ENCODE measurements around the gene LACTBL1.

LACTBL1 gene

GRCh38 chr1:22967833-22968232 is 4.8 kb downstream of the LACTBL1 start:
- H3K9me3 Mint-ChIP-seq = peaks cover 11% of the 10 kb centered on the region
- peaks cover 30% of the 10 kb centered on the region for H3K4me1 Mint-ChIP-seq
- no peak overlapping the region for H3K4me3 Mint-ChIP-seq
- H3K27ac Mint-ChIP-seq = no peak overlapping the region
- H3K36me3 Mint-ChIP-seq (ENCODE audit: low read depth) = no peaks in the 10 kb centered on the region
- TF ChIP-seq CTCF (IDR thresholded peaks at IDR 0.05; ENCODE audit: unreplicated experiment in 3 of 3) = no peak
- H3K27me3 Mint-ChIP-seq (ENCODE audit: low read depth) = peaks cover 26% of the 10 kb centered on the region

GRCh38 chr1:22966309-22966708 is 6.4 kb downstream of the LACTBL1 start:
- no peak for TF ChIP-seq CTCF (IDR thresholded peaks at IDR 0.05; ENCODE audit: unreplicated experiment in 3 of 3)
- H3K27me3 Mint-ChIP-seq (ENCODE audit: low read depth) = peaks cover 23% of the 10 kb centered on the region
- peaks cover 11% of the 10 kb centered on the region for H3K9me3 Mint-ChIP-seq
- H3K4me3 Mint-ChIP-seq = no peak overlapping the region
- peaks cover 21% of the 10 kb centered on the region for H3K4me1 Mint-ChIP-seq
- no peak overlapping the region for H3K27ac Mint-ChIP-seq
- no peaks in the 10 kb centered on the region for H3K36me3 Mint-ChIP-seq (ENCODE audit: low read depth)

- Mint-ChIP-seq H3K36me3 (ENCODE audit: low read depth) (no peaks in the 10 kb centered on the region), H3K27ac (peak overlapping the region in 1 of 3 experiments; percentile 56), H3K27me3 (ENCODE audit: low read depth) (peaks cover 19% of the 10 kb centered on the region), H3K4me1 (no peaks in the 10 kb centered on the region), H3K4me3 (no peak overlapping the region), H3K9me3 (peaks cover 11% of the 10 kb centered on the region)
- no peak for TF ChIP-seq CTCF (IDR thresholded peaks at IDR 0.05; ENCODE audit: unreplicated experiment in 3 of 3)
These were observed 9.5 kb downstream of the LACTBL1 start for GRCh38 chr1:22963044-22963677.

GRCh38 chr1:22962558-22962957 is 10.1 kb downstream of the LACTBL1 start:
- TF ChIP-seq CTCF (IDR thresholded peaks at IDR 0.05; ENCODE audit: unreplicated experiment in 3 of 3) = no peak
- H3K4me1 Mint-ChIP-seq = no peaks in the 10 kb centered on the region
- H3K27me3 Mint-ChIP-seq (ENCODE audit: low read depth) = peaks cover 19% of the 10 kb centered on the region
- no peaks in the 10 kb centered on the region for H3K36me3 Mint-ChIP-seq (ENCODE audit: low read depth)
- peaks cover 11% of the 10 kb centered on the region for H3K9me3 Mint-ChIP-seq
- H3K27ac Mint-ChIP-seq = no peak overlapping the region
- no peak overlapping the region for H3K4me3 Mint-ChIP-seq

- Mint-ChIP-seq H3K4me1 (no peaks in the 10 kb centered on the region), H3K4me3 (no peak overlapping the region), H3K27ac (no peak overlapping the region), H3K9me3 (no peaks in the 10 kb centered on the region), H3K27me3 (ENCODE audit: low read depth) (peaks cover 14% of the 10 kb centered on the region), H3K36me3 (ENCODE audit: low read depth) (no peaks in the 10 kb centered on the region)
- TF ChIP-seq CTCF (IDR thresholded peaks at IDR 0.05; ENCODE audit: unreplicated experiment in 3 of 3) = no peak
These were observed 12.9 kb downstream of the LACTBL1 start for GRCh38 chr1:22959545-22960360.

Data from nephron (organoid).